ENCODE data around the gene TRIM66.

TRIM66 gene

GRCh38 chr11:8567602-8568198 is 114.8 kb downstream of the TRIM66 start:
- Histone ChIP-seq H3K4me3 (replicated peaks; ENCODE audit: insufficient read depth, low read length) (no peak overlapping the region), H3K27ac (replicated peaks) (no peak overlapping the region), H3K27me3 (ENCODE audit: insufficient read depth, poor library complexity, severe bottlenecking) (no peaks in the 10 kb centered on the region)
- DNase-seq (ENCODE audit: low read depth in 1 of 2, low spot score in 1 of 2): no peak
- TF ChIP-seq GABPA (IDR thresholded peaks at IDR 0.05; ENCODE audit: low read depth) (no peak), SPI1 (IDR thresholded peaks at IDR 0.05; ENCODE audit: borderline replicate concordance, low read depth) (no peak), REST (IDR thresholded peaks at IDR 0.05; ENCODE audit: insufficient replicate concordance, low read depth) (no peak), CTCF (IDR thresholded peaks at IDR 0.05; ENCODE audit: insufficient read depth, low read length) (no peak), POLR2AphosphoS5 (IDR thresholded peaks at IDR 0.05; ENCODE audit: low read depth) (no peak)

GRCh38 chr11:8566613-8567210 is 115.8 kb downstream of the TRIM66 start:
- no peak for DNase-seq (ENCODE audit: low read depth in 1 of 2, low spot score in 1 of 2)
- no peak overlapping the region for H3K4me3 ChIP-seq (replicated peaks; ENCODE audit: insufficient read depth, low read length)
- H3K27me3 ChIP-seq (ENCODE audit: insufficient read depth, poor library complexity, severe bottlenecking): no peaks in the 10 kb centered on the region
- no peak overlapping the region for H3K27ac ChIP-seq (replicated peaks)
- TF ChIP-seq CTCF (IDR thresholded peaks at IDR 0.05; ENCODE audit: insufficient read depth, low read length) (peak; percentile 21), REST (IDR thresholded peaks at IDR 0.05; ENCODE audit: insufficient replicate concordance, low read depth) (no peak)

- no peaks in the 10 kb centered on the region for H3K27me3 ChIP-seq (ENCODE audit: insufficient read depth, poor library complexity, severe bottlenecking)
- no peak for DNase-seq (ENCODE audit: low read depth in 1 of 2, low spot score in 1 of 2)
- TF ChIP-seq CTCF (IDR thresholded peaks at IDR 0.05; ENCODE audit: insufficient read depth, low read length) (no peak), REST (IDR thresholded peaks at IDR 0.05; ENCODE audit: insufficient replicate concordance, low read depth) (no peak), SPI1 (IDR thresholded peaks at IDR 0.05; ENCODE audit: borderline replicate concordance, low read depth) (no peak), POLR2AphosphoS5 (IDR thresholded peaks at IDR 0.05; ENCODE audit: low read depth) (no peak), GABPA (IDR thresholded peaks at IDR 0.05; ENCODE audit: low read depth) (no peak)
- no peak overlapping the region for H3K27ac ChIP-seq (replicated peaks)
- no peak overlapping the region for H3K4me3 ChIP-seq (replicated peaks; ENCODE audit: insufficient read depth, low read length)
Observed at GRCh38 chr11:8564526-8564925, 117.9 kb downstream of the TRIM66 start.

Measured in HL-60 (cell line).